ENCODE results near the gene P2RX2.

DNA sequence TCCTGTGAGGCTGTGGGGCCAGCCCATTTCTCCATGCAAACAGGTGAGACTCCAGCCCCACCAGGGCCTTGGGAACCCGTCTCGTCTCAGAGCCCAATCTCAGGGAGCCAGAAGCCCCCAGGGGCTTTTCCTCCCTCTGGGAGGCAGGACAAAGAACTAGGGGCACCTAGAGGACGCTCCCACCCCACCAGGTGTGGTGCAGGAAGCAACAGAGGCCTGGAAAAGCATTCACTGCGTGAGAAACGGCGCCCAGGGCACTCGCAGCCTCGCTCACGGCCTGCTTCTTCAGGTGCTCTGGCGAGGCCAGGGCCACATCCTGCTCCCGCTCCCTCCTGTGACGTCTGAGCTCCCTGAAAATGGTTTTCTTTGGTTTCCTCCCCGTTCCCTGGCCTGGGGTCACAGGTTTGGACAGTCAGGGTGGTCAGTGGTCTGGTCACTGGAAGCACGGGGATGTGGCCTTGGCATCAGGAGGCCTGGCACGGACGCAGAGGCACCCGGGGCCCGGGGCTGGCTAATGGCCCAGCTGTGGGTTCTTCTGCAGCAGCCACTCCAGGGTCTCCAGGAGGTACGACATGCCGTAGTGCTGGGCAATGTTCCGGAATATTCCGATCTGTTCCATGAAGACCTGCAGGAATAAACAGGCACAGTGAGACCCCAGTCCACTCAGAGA, 5.7 kb downstream of the P2RX2 start:
- no peak for TF ChIP-seq CTCF (IDR thresholded peaks at IDR 0.05)
- no peak for TF ChIP-seq MAFK (IDR thresholded peaks at IDR 0.05; ENCODE audit: partially characterized antibody)
- no peak for TF ChIP-seq SREBF2 (IDR thresholded peaks at IDR 0.05)
- TF ChIP-seq RNF2 (IDR thresholded peaks at IDR 0.05; ENCODE audit: borderline replicate concordance, low read depth), result no peak
- no peak for TF ChIP-seq POLR2A (IDR thresholded peaks at IDR 0.05; ENCODE audit: low read length)
- TF ChIP-seq, protein P1, sequence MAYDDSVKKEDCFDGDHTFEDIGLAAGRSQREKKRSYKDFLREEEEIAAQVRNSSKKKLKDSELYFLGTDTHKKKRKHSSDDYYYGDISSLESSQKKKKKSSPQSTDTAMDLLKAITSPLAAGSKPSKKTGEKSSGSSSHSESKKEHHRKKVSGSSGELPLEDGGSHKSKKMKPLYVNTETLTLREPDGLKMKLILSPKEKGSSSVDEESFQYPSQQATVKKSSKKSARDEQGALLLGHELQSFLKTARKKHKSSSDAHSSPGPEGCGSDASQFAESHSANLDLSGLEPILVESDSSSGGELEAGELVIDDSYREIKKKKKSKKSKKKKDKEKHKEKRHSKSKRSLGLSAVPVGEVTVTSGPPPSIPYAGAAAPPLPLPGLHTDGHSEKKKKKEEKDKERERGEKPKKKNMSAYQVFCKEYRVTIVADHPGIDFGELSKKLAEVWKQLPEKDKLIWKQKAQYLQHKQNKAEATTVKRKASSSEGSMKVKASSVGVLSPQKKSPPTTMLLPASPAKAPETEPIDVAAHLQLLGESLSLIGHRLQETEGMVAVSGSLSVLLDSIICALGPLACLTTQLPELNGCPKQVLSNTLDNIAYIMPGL (CRISPR knock-in tag; IDR thresholded peaks at IDR 0.05; ENCODE audit: borderline replicate concordance), result no peak
- TF ChIP-seq GATA3 (IDR thresholded peaks at IDR 0.05; ENCODE audit: borderline replicate concordance), result no peak
- TF ChIP-seq MAX (IDR thresholded peaks at IDR 0.05), result no peak
- no peak for TF ChIP-seq ZC3H11A (IDR thresholded peaks at IDR 0.05)
- TF ChIP-seq, protein P2, sequence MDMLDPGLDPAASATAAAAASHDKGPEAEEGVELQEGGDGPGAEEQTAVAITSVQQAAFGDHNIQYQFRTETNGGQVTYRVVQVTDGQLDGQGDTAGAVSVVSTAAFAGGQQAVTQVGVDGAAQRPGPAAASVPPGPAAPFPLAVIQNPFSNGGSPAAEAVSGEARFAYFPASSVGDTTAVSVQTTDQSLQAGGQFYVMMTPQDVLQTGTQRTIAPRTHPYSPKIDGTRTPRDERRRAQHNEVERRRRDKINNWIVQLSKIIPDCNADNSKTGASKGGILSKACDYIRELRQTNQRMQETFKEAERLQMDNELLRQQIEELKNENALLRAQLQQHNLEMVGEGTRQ (IDR thresholded peaks at IDR 0.05), result no peak
- no peak for TF ChIP-seq MYC (IDR thresholded peaks at IDR 0.05; ENCODE audit: borderline replicate concordance, low read length)
- TF ChIP-seq PHF8 (IDR thresholded peaks at IDR 0.05; ENCODE audit: borderline replicate concordance, low read depth), result no peak

Measured in A549 (cell line).